Measurements from ENCODE around the gene GMCL2. TPM values are rescaled to one million over a fixed set of nuclear protein-coding genes. Genes with fewer than 3 reads are reported as not detected.

Gene GMCL2
- total RNA-seq, 1 donor from 2014 or later: not detected

- DNase-seq: no peak
Observed at GRCh38 chr5:178136990-178137389, 50.2 kb downstream of the GMCL2 start.

Other genes with a start within 250 kb of the GMCL2 start
- not detected for gene PROP1, start 191.1 kb downstream of the GMCL2 start, total RNA-seq
- 8.0 TPM for gene N4BP3, start 73.8 kb downstream of the GMCL2 start, total RNA-seq
- 19.3 TPM for gene RMND5B, start 56.4 kb downstream of the GMCL2 start, total RNA-seq
- gene NHP2, start 33.5 kb downstream of the GMCL2 start, total RNA-seq: 62.2 TPM
- 45.5 TPM for gene HNRNPAB, start 17.2 kb upstream of the GMCL2 start, total RNA-seq
- gene PHYKPL, start 45.4 kb upstream of the GMCL2 start, total RNA-seq: 12.9 TPM